ENCODE results near the gene YLPM1.

DNA sequence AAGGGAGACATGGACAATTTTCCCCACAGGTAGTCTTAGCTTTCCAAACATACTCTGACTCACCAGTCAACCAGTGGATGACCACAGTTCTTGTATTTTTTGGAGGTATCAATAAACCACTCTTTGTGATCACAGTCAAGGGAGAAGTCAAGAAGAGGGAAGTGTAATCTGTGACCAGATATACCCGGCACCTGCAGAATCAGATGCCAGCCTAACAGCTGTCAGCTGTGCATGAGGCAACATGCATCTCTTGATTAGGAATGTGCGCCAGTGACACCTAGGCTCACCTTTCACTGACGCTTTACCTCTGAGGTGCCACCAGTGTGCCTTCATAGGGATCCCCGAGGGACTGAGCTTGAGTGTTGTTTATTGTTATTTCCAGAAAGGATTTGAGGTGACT, 92.8 kb downstream of the YLPM1 start:
- TF ChIP-seq GATA2 (IDR thresholded peaks at IDR 0.05; ENCODE audit: low read depth, low read length) (no peak), GATA3 (IDR thresholded peaks at IDR 0.05; ENCODE audit: low read depth, low read length) (no peak)

Data from SH-SY5Y (cell line).